A673 (cell line): ENCODE measurements around the gene GLB1L2.

Experiments
- CTCF ChIP-seq: fragments of 300-800, 200-600 bp; sonication (generic); conservative IDR thresholded peaks from 2 replicates; pipeline ENCODE4 v1.5.1; 2017; ENCODE audit warnings: low read depth, mild to moderate bottlenecking, antibody characterized with exemption, low read length, moderate library complexity, mixed read lengths
- EZH2 ChIP-seq: fragments of 200-600 bp; sonication (generic); IDR thresholded peaks from 2 replicates; pipeline ENCODE4 v1.6.1; 2017; ENCODE audit warnings: borderline replicate concordance, low read depth, mild to moderate bottlenecking, mixed read lengths, antibody characterized with exemption, low read length; ENCODE audit not compliant: poor library complexity, severe bottlenecking

GRCh38 chr11:134294664-134295063 lies 37.1 kb upstream of the GLB1L2 start:
- TF ChIP-seq CTCF: no peak
- TF ChIP-seq EZH2: no peak
